NB4 (cell line): Measurements from ENCODE around the gene JAKMIP3.

ENCODE experiments used
- CTCF ChIP-seq: IDR thresholded peaks from one replicate; pipeline ENCODE4 v1.5.1; 2012; ENCODE audit warnings: low read depth, low read length
- MAX ChIP-seq: IDR thresholded peaks from 2 replicates; pipeline ENCODE4 v1.6.1; 2011; ENCODE audit warnings: low read depth, low read length
- MYC ChIP-seq: IDR thresholded peaks from 2 replicates; pipeline ENCODE4 v1.6.1; 2011; ENCODE audit warnings: low read depth, low read length

DNA sequence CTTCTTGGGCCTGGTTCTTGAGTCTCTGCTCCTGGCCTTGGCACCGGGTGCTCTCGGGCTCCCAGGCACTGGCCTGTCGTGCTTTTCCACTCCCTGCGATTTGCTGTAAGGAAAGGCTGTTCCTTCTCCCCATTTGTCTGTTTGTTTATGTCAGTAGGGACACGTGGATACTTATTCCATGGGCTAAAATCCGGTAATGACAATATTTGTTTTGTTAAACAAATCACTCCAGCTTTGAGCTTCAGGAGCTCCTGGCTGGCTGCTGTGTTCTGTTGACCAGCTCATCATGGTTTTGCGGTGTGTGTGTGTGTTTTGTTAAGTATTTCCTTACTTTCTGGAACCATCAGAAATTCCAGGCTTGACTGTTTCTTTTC lies 17.5 kb upstream of the JAKMIP3 start:
- TF ChIP-seq CTCF (no peak), MYC (no peak), MAX (no peak)
